Esophagus muscularis mucosa (tissue), 3 donors: ENCODE results near the gene ZNF174.

Source experiments
- POLR2A ChIP-seq: fragments of 450-650 bp; IDR thresholded peaks from one replicate; pipeline ENCODE4 v1.6.1; 2017; ENCODE audit warnings: antibody characterized with exemption, moderate library complexity, mild to moderate bottlenecking, low read depth
- POLR2AphosphoS5 ChIP-seq, 2 donors: sonication (generic); formaldehyde crosslinking; IDR thresholded peaks; one replicate each; pipeline ENCODE4 v1.6.1; 2017; ENCODE audit warnings: antibody characterized with exemption in 2 of 2
- TF ChIP-seq, protein P1 (sequence below), 3 experiments: fragments of 200-600 bp in 2 of 3; fragments of 450-650 bp in 1 of 3; sonication (generic) in 2 of 3; IDR thresholded peaks; one replicate each; pipeline ENCODE4 v1.5.1; 2017 to 2019; ENCODE audit warnings: antibody characterized with exemption in 3 of 3, mild to moderate bottlenecking in 2 of 3, moderate library complexity in 1 of 3

- TF ChIP-seq, protein P1, sequence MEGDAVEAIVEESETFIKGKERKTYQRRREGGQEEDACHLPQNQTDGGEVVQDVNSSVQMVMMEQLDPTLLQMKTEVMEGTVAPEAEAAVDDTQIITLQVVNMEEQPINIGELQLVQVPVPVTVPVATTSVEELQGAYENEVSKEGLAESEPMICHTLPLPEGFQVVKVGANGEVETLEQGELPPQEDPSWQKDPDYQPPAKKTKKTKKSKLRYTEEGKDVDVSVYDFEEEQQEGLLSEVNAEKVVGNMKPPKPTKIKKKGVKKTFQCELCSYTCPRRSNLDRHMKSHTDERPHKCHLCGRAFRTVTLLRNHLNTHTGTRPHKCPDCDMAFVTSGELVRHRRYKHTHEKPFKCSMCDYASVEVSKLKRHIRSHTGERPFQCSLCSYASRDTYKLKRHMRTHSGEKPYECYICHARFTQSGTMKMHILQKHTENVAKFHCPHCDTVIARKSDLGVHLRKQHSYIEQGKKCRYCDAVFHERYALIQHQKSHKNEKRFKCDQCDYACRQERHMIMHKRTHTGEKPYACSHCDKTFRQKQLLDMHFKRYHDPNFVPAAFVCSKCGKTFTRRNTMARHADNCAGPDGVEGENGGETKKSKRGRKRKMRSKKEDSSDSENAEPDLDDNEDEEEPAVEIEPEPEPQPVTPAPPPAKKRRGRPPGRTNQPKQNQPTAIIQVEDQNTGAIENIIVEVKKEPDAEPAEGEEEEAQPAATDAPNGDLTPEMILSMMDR (IDR thresholded peaks at IDR 0.05): peak; percentile 46 to 68 (median 56)
- TF ChIP-seq POLR2A (peak; percentile 10), POLR2AphosphoS5 (IDR thresholded peaks at IDR 0.05) (peak; percentile 80 to 83)
Measured at GRCh38 chr16:3457434-3458252, 56.6 kb downstream of the ZNF174 start.
